Right lobe of liver (tissue), 4 donors: ENCODE results near the gene PRKN.

Source experiments
- CTCF ChIP-seq, 4 donors: fragments of 200-600 bp in 3 of 4; fragments of 450-650 bp in 1 of 4; IDR thresholded peaks; one replicate each; pipeline versions ENCODE4 v1.5.1 to v1.8.0; 2016 to 2022; ENCODE audit warnings: antibody characterized with exemption in 4 of 4, mild to moderate bottlenecking in 2 of 4
- POLR2A ChIP-seq: fragments of 450-650 bp; IDR thresholded peaks from one replicate; pipeline ENCODE4 v1.6.1; 2017; ENCODE audit warnings: antibody characterized with exemption, mild to moderate bottlenecking
- donor health status: DM: no; HTN: no; CAD: no.
- donor health status: DM: no; HTN: no; CAD: no.
- donor health status: DM: no; HTN: yes; CAD: no.

DNA sequence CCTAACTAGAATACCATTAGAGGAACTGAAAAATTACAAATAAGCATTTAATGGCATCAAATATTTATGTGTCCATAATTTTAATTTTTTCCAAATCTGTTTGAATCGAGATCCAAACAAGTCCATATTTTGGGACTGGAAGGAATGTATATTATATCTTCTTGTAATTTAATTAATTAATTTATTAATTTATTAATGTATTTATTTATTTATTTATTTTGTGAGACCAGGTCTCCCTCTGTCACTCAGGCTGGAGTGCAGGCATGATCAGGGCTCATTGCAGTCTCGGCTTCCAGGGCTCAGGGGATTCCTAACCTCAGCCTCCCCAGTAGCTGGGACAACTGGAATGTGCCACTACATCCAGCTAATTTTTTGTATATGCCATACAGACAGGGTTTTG lies 453.6 kb downstream of the PRKN start:
- TF ChIP-seq CTCF (IDR thresholded peaks at IDR 0.05) (no peak), POLR2A (no peak)
